ENCODE data around the gene XYLT2. TPM values are rescaled to one million over a fixed set of nuclear protein-coding genes. Genes with fewer than 3 reads are reported as not detected.

The XYLT2 gene
- total and polyA plus RNA-seq, 2 experiments from 2014 or later: 14.2 to 44.9 TPM

GRCh38 chr17:50301891-50302584 is 43.9 kb upstream of the XYLT2 start:
- Mint-ChIP-seq H3K27ac (no peak overlapping the region), H3K36me3 (ENCODE audit: low read depth) (no peaks in the 10 kb centered on the region), H3K4me3 (no peak overlapping the region; the same call in 2 of the 3 replicates), H3K4me1 (peaks cover 6% of the 10 kb centered on the region; the same call in 2 of the 3 replicates), H3K9me3 (no peaks in the 10 kb centered on the region), H3K27me3 (ENCODE audit: insufficient read depth, low read depth, poor library complexity) (peaks cover 4% of the 10 kb centered on the region)
- Histone ChIP-seq H2AFZ (no peak overlapping the region), H3K36me3 (ENCODE audit: insufficient read depth) (no peaks in the 10 kb centered on the region), H3F3A (replicated peaks; ENCODE audit: low read depth) (0 out of 2 replicates have a peak, but pooled peaks cover 5% of the 10 kb centered on the region), H3K27me3 (ENCODE audit: insufficient read depth) (no peaks in the 10 kb centered on the region), H3K4me1 (ENCODE audit: insufficient read depth) (no peaks in the 10 kb centered on the region), H3K79me2 (replicated peaks; ENCODE audit: insufficient read depth) (no peaks in the 10 kb centered on the region), H3K4me3 (no peak overlapping the region), H4K20me1 (replicated peaks; ENCODE audit: insufficient read depth) (no peaks in the 10 kb centered on the region), H3K4me2 (no peak overlapping the region), H3K9me2 (ENCODE audit: insufficient read depth) (no peaks in the 10 kb centered on the region), H3K27ac (ENCODE audit: low read depth) (no peak overlapping the region)
- no peak for ATAC-seq
- TF ChIP-seq ETS1 (IDR thresholded peaks at IDR 0.05): no peak
- no peak for TF ChIP-seq CREB1 (CRISPR knock-in tag; IDR thresholded peaks at IDR 0.05; ENCODE audit: low read depth)
- TF ChIP-seq EZH2phosphoT487 (IDR thresholded peaks at IDR 0.05; ENCODE audit: unreplicated experiment): no peak
- TF ChIP-seq ZNF114 (CRISPR knock-in tag; IDR thresholded peaks at IDR 0.05): no peak
- TF ChIP-seq ZNF462 (CRISPR knock-in tag; IDR thresholded peaks at IDR 0.05): no peak
- no peak for TF ChIP-seq STAT1 (IDR thresholded peaks at IDR 0.05; ENCODE audit: unreplicated experiment)
- TF ChIP-seq ZNF331 (CRISPR knock-in tag; IDR thresholded peaks at IDR 0.05; ENCODE audit: low read depth): no peak
- TF ChIP-seq EZH2 (IDR thresholded peaks at IDR 0.05; ENCODE audit: low read depth, unreplicated experiment): no peak
- TF ChIP-seq POLR2AphosphoS5 (IDR thresholded peaks at IDR 0.05; ENCODE audit: low read depth): no peak
- TF ChIP-seq NANOG (IDR thresholded peaks at IDR 0.05; ENCODE audit: borderline replicate concordance): no peak
- no peak for TF ChIP-seq CTCF (conservative IDR thresholded peaks at IDR 0.05; ENCODE audit: low read depth in 2 of 2)
- TF ChIP-seq JUNB (IDR thresholded peaks at IDR 0.05; ENCODE audit: unreplicated experiment): no peak
- no peak for TF ChIP-seq REST (IDR thresholded peaks at IDR 0.05; ENCODE audit: unreplicated experiment)
- no peak for DNase-seq (ENCODE audit: low spot score)
